ENCODE measurements around the gene GOLGA8B.
"Not testable (repeated sequence)": the region's sequence is repeated elsewhere in the genome, so short reads cannot be mapped to it uniquely, and the experiment has no call there.

The GOLGA8B gene

DNA sequence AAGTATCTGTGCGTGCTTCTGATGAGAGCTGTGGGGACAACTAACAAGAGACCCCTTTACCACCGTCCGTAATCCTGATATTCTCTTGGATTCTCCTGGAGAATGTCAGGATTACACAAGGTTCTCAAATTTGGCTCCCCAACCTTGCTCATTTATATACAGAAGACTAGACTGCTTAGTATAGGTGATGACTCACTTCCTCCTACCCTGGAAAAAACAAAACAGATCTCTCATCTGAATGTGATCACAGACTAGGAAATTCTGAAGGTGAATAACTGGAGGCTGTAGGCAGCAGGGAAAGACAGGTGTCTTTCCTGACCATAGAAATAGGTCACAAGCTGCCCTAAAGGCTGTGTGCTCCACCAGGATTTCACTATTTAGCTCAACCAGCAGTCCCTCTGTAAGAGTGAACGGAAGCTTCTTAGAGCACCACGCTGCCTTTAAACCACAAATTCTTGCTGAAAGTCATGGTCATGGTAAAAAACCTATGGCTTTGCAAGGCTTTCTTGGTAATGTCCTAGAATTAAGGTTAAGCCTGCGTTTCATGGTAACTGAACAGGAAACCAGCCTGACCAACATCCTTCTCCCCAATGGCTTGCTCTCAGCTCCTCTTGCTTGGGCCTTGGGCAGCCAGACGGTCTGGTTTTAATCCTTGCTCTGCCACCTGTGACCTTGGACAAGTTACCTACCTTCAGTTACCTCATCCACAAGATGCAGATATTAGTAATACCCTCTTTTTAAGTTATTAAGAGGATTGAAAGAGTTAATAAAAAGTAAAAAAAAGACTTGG is 39.4 kb downstream of the GOLGA8B start:
- not testable (repeated sequence) for H3K36me3 ChIP-seq (ENCODE audit: insufficient read depth, low read length); H3K4me2 ChIP-seq (ENCODE audit: insufficient read depth, low read length); H3K9me3 ChIP-seq (ENCODE audit: insufficient read depth, low read length, severe bottlenecking); H3K4me1 ChIP-seq (ENCODE audit: insufficient read depth, low read length); H3K27me3 ChIP-seq (ENCODE audit: insufficient read depth, low read length, poor library complexity); DNase-seq; H3K4me3 ChIP-seq (ENCODE audit: low read depth in 1 of 2, low read length in 2 of 2); H2AFZ ChIP-seq (ENCODE audit: low read depth, low read length); H4K20me1 ChIP-seq (ENCODE audit: insufficient read depth, low read length); H3K79me2 ChIP-seq (ENCODE audit: insufficient read depth, low read length); H3K9ac ChIP-seq (ENCODE audit: low read depth, low read length); H3K27ac ChIP-seq (ENCODE audit: low read length); ATAC-seq (ENCODE audit: insufficient read depth, low read depth)

DNA sequence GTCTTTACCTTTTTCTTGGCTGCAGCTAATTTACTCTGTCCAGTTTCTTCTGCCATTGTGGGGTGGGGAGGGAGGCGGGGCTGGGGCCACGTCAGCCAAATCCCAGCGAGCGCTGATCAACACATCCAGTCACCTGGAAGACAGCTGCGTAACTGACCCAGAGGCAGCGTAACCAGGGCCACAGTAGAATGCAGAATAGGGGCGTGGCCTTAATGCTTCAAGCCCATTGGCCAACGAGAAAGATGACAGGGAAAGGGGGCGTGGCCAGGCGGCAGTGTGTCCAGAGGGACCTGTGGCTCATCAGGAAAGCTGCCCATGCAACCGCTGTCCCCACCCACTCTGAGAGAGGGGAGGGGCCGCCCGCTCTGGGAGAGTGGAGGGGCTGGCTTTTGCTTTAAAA is 47.6 kb downstream of the GOLGA8B start:
- not testable (repeated sequence) for H3K4me3 ChIP-seq (ENCODE audit: low read depth in 1 of 2, low read length in 2 of 2); H3K9ac ChIP-seq (ENCODE audit: low read depth, low read length); H3K27me3 ChIP-seq (ENCODE audit: insufficient read depth, low read length, poor library complexity); H3K4me1 ChIP-seq (ENCODE audit: insufficient read depth, low read length); H3K9me3 ChIP-seq (ENCODE audit: insufficient read depth, low read length, severe bottlenecking); H3K4me2 ChIP-seq (ENCODE audit: insufficient read depth, low read length); H3K79me2 ChIP-seq (ENCODE audit: insufficient read depth, low read length); H3K36me3 ChIP-seq (ENCODE audit: insufficient read depth, low read length); H3K27ac ChIP-seq (ENCODE audit: low read length); DNase-seq; ATAC-seq (ENCODE audit: insufficient read depth, low read depth); H4K20me1 ChIP-seq (ENCODE audit: insufficient read depth, low read length); H2AFZ ChIP-seq (ENCODE audit: low read depth, low read length)
